ENCODE results near the gene GALNTL6. TPM values are rescaled to one million over a fixed set of nuclear protein-coding genes. Genes with fewer than 3 reads are reported as not detected.
"Not testable (repeated sequence)": the region's sequence is repeated elsewhere in the genome, so short reads cannot be mapped to it uniquely, and the experiment has no call there.

The GALNTL6 gene
- total and polyA plus RNA-seq, 7 experiments from 2014 or later, result not detected

GRCh38 chr4:172721659-172722058 lies 908.5 kb downstream of the GALNTL6 start:
- no peak overlapping the region for H3K4me3 ChIP-seq (ENCODE audit: low read length)
- no peaks in the 10 kb centered on the region for H3K36me3 Mint-ChIP-seq
- DNase-seq (no peak), ATAC-seq (no peak)
- no peaks in the 10 kb centered on the region for H3K4me1 ChIP-seq (ENCODE audit: control insufficient read depth in 2 of 2, insufficient read depth in 2 of 2, low read length in 2 of 2)
- no peaks in the 10 kb centered on the region for H3K9me3 ChIP-seq (ENCODE audit: control insufficient read depth in 2 of 3, low read length in 3 of 3)
- H3K27ac ChIP-seq (ENCODE audit: low read depth, low read length), result no peak overlapping the region
- no peak overlapping the region for H3K4me3 Mint-ChIP-seq
- ChIA-PET POLR2A (no interaction called here), CTCF (no interaction called here)
- no peaks in the 10 kb centered on the region for H3K4me1 Mint-ChIP-seq
- H3K27me3 Mint-ChIP-seq, result no peaks in the 10 kb centered on the region
- H3K27ac Mint-ChIP-seq, result no peak overlapping the region
- H3K9me3 Mint-ChIP-seq, result peaks cover 0 to 24% (median 2%) of the 10 kb centered on the region in 11 donors
- H3K36me3 ChIP-seq (ENCODE audit: control insufficient read depth in 2 of 3, insufficient read depth in 3 of 3, low read length in 3 of 3), result no peaks in the 10 kb centered on the region
- H3K27me3 ChIP-seq (ENCODE audit: control insufficient read depth in 2 of 2, insufficient read depth in 2 of 2, low read length in 2 of 2), result no peaks in the 10 kb centered on the region
- intact Hi-C loops (cut with micrococcal nuclease), result no loop called here

GRCh38 chr4:172725581-172725980 lies 912.4 kb downstream of the GALNTL6 start:
- Mint-ChIP-seq H3K27me3 (no peaks in the 10 kb centered on the region), H3K27ac (no peak overlapping the region), H3K36me3 (no peaks in the 10 kb centered on the region), H3K9me3 (peaks cover 0 to 34% (median 4%) of the 10 kb centered on the region in 11 donors), H3K4me3 (no peak overlapping the region), H3K4me1 (no peaks in the 10 kb centered on the region)
- Histone ChIP-seq H3K36me3 (ENCODE audit: control insufficient read depth in 2 of 3, insufficient read depth in 3 of 3, low read length in 3 of 3) (no peaks in the 10 kb centered on the region), H3K4me3 (ENCODE audit: low read length) (no peak overlapping the region), H3K9me3 (ENCODE audit: control insufficient read depth in 2 of 3, low read length in 3 of 3) (no peaks in the 10 kb centered on the region), H3K27me3 (ENCODE audit: control insufficient read depth in 2 of 2, insufficient read depth in 2 of 2, low read length in 2 of 2) (no peaks in the 10 kb centered on the region), H3K4me1 (ENCODE audit: control insufficient read depth in 2 of 2, insufficient read depth in 2 of 2, low read length in 2 of 2) (no peaks in the 10 kb centered on the region), H3K27ac (ENCODE audit: low read depth, low read length) (no peak overlapping the region)
- ChIA-PET POLR2A (no interaction called here), CTCF (no interaction called here)
- intact Hi-C loops (cut with micrococcal nuclease), result no loop called here
- no peak for ATAC-seq
- DNase-seq, result no peak

DNA sequence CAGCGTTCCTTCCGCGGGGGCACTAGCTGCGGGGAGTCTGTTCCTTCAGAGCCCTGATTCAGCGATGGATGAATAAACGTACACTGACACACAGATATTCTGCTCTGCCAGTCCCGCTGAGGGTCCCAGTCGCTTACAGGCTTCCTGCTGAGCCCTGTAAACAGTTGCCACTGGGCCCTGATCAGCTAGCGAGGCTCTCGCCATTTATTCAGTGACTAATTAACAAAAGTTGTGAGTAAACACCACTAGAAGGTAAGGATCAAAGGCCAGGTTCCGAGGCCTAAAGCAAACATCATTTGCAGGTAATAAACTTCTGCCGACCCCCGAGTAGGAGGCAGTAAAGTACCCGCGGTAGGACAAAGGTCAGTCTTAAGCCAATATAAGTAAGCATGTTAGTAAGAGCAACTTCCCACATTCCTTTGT lies 912.8 kb downstream of the GALNTL6 start:
- no peaks in the 10 kb centered on the region for H3K9me3 ChIP-seq (ENCODE audit: control insufficient read depth in 2 of 3, low read length in 3 of 3)
- H3K27ac ChIP-seq (ENCODE audit: low read depth, low read length), result no peak overlapping the region
- no peaks in the 10 kb centered on the region for H3K36me3 ChIP-seq (ENCODE audit: control insufficient read depth in 2 of 3, insufficient read depth in 3 of 3, low read length in 3 of 3)
- Mint-ChIP-seq H3K4me3 (no peak overlapping the region), H3K4me1 (no peaks in the 10 kb centered on the region), H3K27me3 (no peaks in the 10 kb centered on the region), H3K27ac (no peak overlapping the region), H3K9me3 (peaks cover 0 to 36% (median 5%) of the 10 kb centered on the region in 11 donors), H3K36me3 (no peaks in the 10 kb centered on the region)
- POLR2A ChIA-PET, result no interaction called here
- H3K4me3 ChIP-seq (ENCODE audit: low read length), result no peak overlapping the region
- CTCF ChIA-PET, result no interaction called here
- no peak for DNase-seq
- no peaks in the 10 kb centered on the region for H3K27me3 ChIP-seq (ENCODE audit: control insufficient read depth in 2 of 2, insufficient read depth in 2 of 2, low read length in 2 of 2)
- no peaks in the 10 kb centered on the region for H3K4me1 ChIP-seq (ENCODE audit: control insufficient read depth in 2 of 2, insufficient read depth in 2 of 2, low read length in 2 of 2)
- intact Hi-C loops (cut with micrococcal nuclease), result no loop called here
- no peak for ATAC-seq

- Histone ChIP-seq H3K4me1 (ENCODE audit: control insufficient read depth in 2 of 2, insufficient read depth in 2 of 2, low read length in 2 of 2) (no peaks in the 10 kb centered on the region), H3K27me3 (ENCODE audit: control insufficient read depth in 2 of 2, insufficient read depth in 2 of 2, low read length in 2 of 2) (no peaks in the 10 kb centered on the region), H3K4me3 (ENCODE audit: low read length) (no peak overlapping the region), H3K36me3 (ENCODE audit: control insufficient read depth in 2 of 3, insufficient read depth in 3 of 3, low read length in 3 of 3) (no peaks in the 10 kb centered on the region), H3K9me3 (ENCODE audit: control insufficient read depth in 2 of 3, low read length in 3 of 3) (no peaks in the 10 kb centered on the region), H3K27ac (ENCODE audit: low read depth, low read length) (no peak overlapping the region)
- ATAC-seq (no peak), DNase-seq (no peak)
- ChIA-PET POLR2A (no interaction called here), CTCF (no interaction called here)
- Mint-ChIP-seq H3K27ac (no peak overlapping the region), H3K27me3 (no peaks in the 10 kb centered on the region), H3K4me3 (no peak overlapping the region), H3K9me3 (peaks cover 0 to 44% (median 6%) of the 10 kb centered on the region in 11 donors), H3K4me1 (no peaks in the 10 kb centered on the region), H3K36me3 (no peaks in the 10 kb centered on the region)
- intact Hi-C loops (cut with micrococcal nuclease), result no loop called here
Measured at GRCh38 chr4:172727631-172728030, 914.4 kb downstream of the GALNTL6 start.

DNA sequence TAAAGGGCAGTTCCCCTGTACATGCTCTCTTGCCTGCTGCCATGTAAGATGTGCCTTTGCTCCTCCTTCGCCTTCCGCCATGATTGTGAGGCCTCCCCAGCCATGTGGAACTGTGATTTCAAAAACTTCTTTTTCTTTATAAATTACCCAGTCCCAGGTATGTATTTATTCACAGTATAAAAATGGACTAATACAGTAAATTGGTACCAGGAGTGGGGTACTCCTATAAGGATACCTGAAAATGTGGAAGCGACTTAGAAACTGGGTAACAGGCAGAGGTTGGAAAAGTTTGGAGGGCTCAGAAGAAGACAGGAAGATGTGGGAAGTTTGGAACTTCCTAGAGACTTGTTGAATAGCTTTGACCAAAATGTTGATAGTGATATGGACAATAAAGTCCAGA lies 920.4 kb downstream of the GALNTL6 start:
- H3K4me3 Mint-ChIP-seq; intact Hi-C loops (cut with micrococcal nuclease); H3K4me3 ChIP-seq (ENCODE audit: low read length); DNase-seq; CTCF ChIA-PET; H3K4me1 ChIP-seq (ENCODE audit: control insufficient read depth in 2 of 2, insufficient read depth in 2 of 2, low read length in 2 of 2); ATAC-seq; H3K4me1 Mint-ChIP-seq; H3K27ac ChIP-seq (ENCODE audit: low read depth, low read length); POLR2A ChIA-PET; H3K27me3 ChIP-seq (ENCODE audit: control insufficient read depth in 2 of 2, insufficient read depth in 2 of 2, low read length in 2 of 2); H3K27ac Mint-ChIP-seq; H3K27me3 Mint-ChIP-seq; H3K36me3 ChIP-seq (ENCODE audit: control insufficient read depth in 2 of 3, insufficient read depth in 3 of 3, low read length in 3 of 3): not testable (repeated sequence)
- H3K9me3 ChIP-seq (ENCODE audit: control insufficient read depth in 2 of 3, low read length in 3 of 3), result peaks cover 0 to 18% (median 0%) of the 10 kb centered on the region in 3 experiments
- Mint-ChIP-seq H3K9me3 (peaks cover 9 to 59% (median 32%) of the 10 kb centered on the region in 11 donors), H3K36me3 (peaks cover 0 to 11% (median 3%) of the 10 kb centered on the region in 5 donors)

DNA sequence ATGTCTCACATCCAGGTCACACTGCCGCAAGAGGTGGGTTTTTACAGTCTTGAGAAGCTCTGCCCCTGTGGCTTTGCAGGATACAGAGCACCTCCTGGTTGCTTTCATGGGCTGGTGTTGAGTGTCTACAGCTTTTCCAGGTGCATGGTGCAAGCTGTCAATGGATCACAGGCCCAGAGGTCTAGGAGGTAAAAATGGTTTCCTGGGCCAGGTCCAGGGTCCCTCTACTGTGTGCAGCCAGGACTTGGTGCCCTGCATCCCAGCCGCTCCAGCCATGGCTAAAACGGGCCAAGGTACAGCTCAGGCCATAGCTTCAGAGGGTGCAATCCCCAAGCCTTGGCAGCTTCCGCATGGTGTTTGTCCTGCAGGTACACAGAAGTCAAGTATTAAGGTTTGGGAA lies 921.4 kb downstream of the GALNTL6 start:
- H3K4me3 Mint-ChIP-seq, result no peak overlapping the region
- no peaks in the 10 kb centered on the region for H3K27me3 ChIP-seq (ENCODE audit: control insufficient read depth in 2 of 2, insufficient read depth in 2 of 2, low read length in 2 of 2)
- H3K9me3 ChIP-seq (ENCODE audit: control insufficient read depth in 2 of 3, low read length in 3 of 3), result peaks cover 0 to 18% (median 0%) of the 10 kb centered on the region in 3 experiments
- H3K27ac ChIP-seq (ENCODE audit: low read depth, low read length), result no peak overlapping the region
- no peak for ATAC-seq
- no peaks in the 10 kb centered on the region for H3K4me1 ChIP-seq (ENCODE audit: control insufficient read depth in 2 of 2, insufficient read depth in 2 of 2, low read length in 2 of 2)
- ChIA-PET CTCF (no interaction called here), POLR2A (no interaction called here)
- H3K4me1 Mint-ChIP-seq, result no peaks in the 10 kb centered on the region
- H3K4me3 ChIP-seq (ENCODE audit: low read length), result no peak overlapping the region
- H3K27ac Mint-ChIP-seq, result no peak overlapping the region
- DNase-seq, result no peak
- intact Hi-C loops (cut with micrococcal nuclease), result no loop called here
- H3K36me3 Mint-ChIP-seq, result peaks cover 0 to 11% (median 3%) of the 10 kb centered on the region in 5 donors
- H3K27me3 Mint-ChIP-seq, result no peaks in the 10 kb centered on the region
- H3K36me3 ChIP-seq (ENCODE audit: control insufficient read depth in 2 of 3, insufficient read depth in 3 of 3, low read length in 3 of 3), result no peaks in the 10 kb centered on the region
- H3K9me3 Mint-ChIP-seq, result peaks cover 9 to 65% (median 30%) of the 10 kb centered on the region in 11 donors

- Mint-ChIP-seq H3K27me3 (no peaks in the 10 kb centered on the region), H3K4me1 (no peaks in the 10 kb centered on the region), H3K36me3 (peaks cover 0 to 11% (median 3%) of the 10 kb centered on the region in 5 donors), H3K27ac (no peak overlapping the region), H3K4me3 (no peak overlapping the region), H3K9me3 (peaks cover 5 to 63% (median 29%) of the 10 kb centered on the region in 11 donors)
- Histone ChIP-seq H3K4me3 (ENCODE audit: low read length) (no peak overlapping the region), H3K9me3 (ENCODE audit: control insufficient read depth in 2 of 3, low read length in 3 of 3) (peaks cover 0 to 18% (median 0%) of the 10 kb centered on the region in 3 experiments), H3K36me3 (ENCODE audit: control insufficient read depth in 2 of 3, insufficient read depth in 3 of 3, low read length in 3 of 3) (no peaks in the 10 kb centered on the region), H3K27ac (ENCODE audit: low read depth, low read length) (no peak overlapping the region), H3K4me1 (ENCODE audit: control insufficient read depth in 2 of 2, insufficient read depth in 2 of 2, low read length in 2 of 2) (no peaks in the 10 kb centered on the region), H3K27me3 (ENCODE audit: control insufficient read depth in 2 of 2, insufficient read depth in 2 of 2, low read length in 2 of 2) (no peaks in the 10 kb centered on the region)
- POLR2A ChIA-PET, result no interaction called here
- CTCF ChIA-PET, result no interaction called here
- no peak for ATAC-seq
- intact Hi-C loops (cut with micrococcal nuclease), result no loop called here
- DNase-seq, result no peak
Measured at GRCh38 chr4:172736046-172736445, 922.8 kb downstream of the GALNTL6 start.

Measured in naive thymus-derived CD4-positive, alpha-beta T cell (primary cell).